A549 treated with CORT108297 at 1 μM for 4 hours (cell line): ENCODE data around the gene TMEM121B. TPM values are rescaled to one million over a fixed set of nuclear protein-coding genes. Genes with fewer than 3 reads are reported as not detected.

Source experiments
- total RNA-seq: library from RNA; stranded (reverse); fragments of 200-300 nt; extraction: Qiagen RNA extraction; gene quantifications from 5 replicates; pipeline ENCODE4 v1.2.3, GENCODE V29; 2022

TMEM121B gene
- total RNA-seq, result 0.05 to 0.16 TPM (median 0.09 TPM) in 5 replicates

GRCh38 chr22:17121233-17122195 lies at the start of gene TMEM121B:
Gene TMEM121B (minus strand): TSS chr22:17121360. CDS start chr22:17121127, 233 bp downstream.

GRCh38 chr22:17158568-17159503 lies 37.7 kb upstream of the TMEM121B start, which contains the start of gene HDHD5:
Gene HDHD5 (minus strand): TSS chr22:17159277. CDS start chr22:17159251, 26 bp downstream.

GRCh38 chr22:17084554-17085276 lies 36.4 kb downstream of the TMEM121B start, which contains the start of gene IL17RA:
Gene IL17RA (plus strand): TSS chr22:17085000. CDS start chr22:17085092, 92 bp downstream.

Other genes starting within 250 kb of the TMEM121B start
- gene GAB4, start 113.1 kb downstream of the TMEM121B start, total RNA-seq, result not detected in 5 replicates
- gene IL17RA, start 36.4 kb downstream of the TMEM121B start, total RNA-seq, result 4.1 to 7.0 TPM (median 6.6 TPM) in 5 replicates
- 32.9 to 44.8 TPM (median 43.0 TPM) in 5 replicates for gene HDHD5, start 37.9 kb upstream of the TMEM121B start, total RNA-seq
- gene ADA2, start 98.1 kb upstream of the TMEM121B start, total RNA-seq, result not detected in 5 replicates
- 0.06 to 0.12 TPM (median 0.09 TPM) in 5 replicates for gene CECR2, start 248.1 kb upstream of the TMEM121B start, total RNA-seq